ENCODE data around the gene CKS1B. TPM values are rescaled to one million over a fixed set of nuclear protein-coding genes. Genes with fewer than 3 reads are reported as not detected.
A peak's percentile ranks its signal among the peaks of the same experiment; 100 is the strongest.

CKS1B gene
- total RNA-seq, 1 donor from 2014 or later: 72.4 TPM

- no peak for TF ChIP-seq CTCF (IDR thresholded peaks at IDR 0.05; ENCODE audit: insufficient read depth, low read length, poor library complexity, severe bottlenecking)
- Histone ChIP-seq H3K36me3 (ENCODE audit: control insufficient read depth, insufficient read depth, low read length) (no peaks in the 10 kb centered on the region), H3K4me3 (ENCODE audit: low read depth, low read length) (peak overlapping the region; percentile 63), H3K27me3 (ENCODE audit: control insufficient read depth, insufficient read depth, low read length) (no peaks in the 10 kb centered on the region)
- DNase-seq (ENCODE audit: low read depth): no peak
Observed at GRCh38 chr1:154935749-154936554, 38.5 kb upstream of the CKS1B start.

GRCh38 chr1:154936555-154937084 is 37.9 kb upstream of the CKS1B start, which contains the start of gene PMVK:
TSS of gene PMVK (minus strand) at chr1:154936719. CDS start at chr1:154936685, 34 bp downstream.
- peak; percentile 54 for DNase-seq (ENCODE audit: low read depth)
- H3K27me3 ChIP-seq (ENCODE audit: control insufficient read depth, insufficient read depth, low read length): no peaks in the 10 kb centered on the region
- peak within 1 kb of the TSS; percentile 63 for H3K4me3 ChIP-seq (ENCODE audit: low read depth, low read length)
- no peaks in the 10 kb centered on the region for H3K36me3 ChIP-seq (ENCODE audit: control insufficient read depth, insufficient read depth, low read length)
- peak; percentile 34 for TF ChIP-seq CTCF (IDR thresholded peaks at IDR 0.05; ENCODE audit: insufficient read depth, low read length, poor library complexity, severe bottlenecking)

DNA sequence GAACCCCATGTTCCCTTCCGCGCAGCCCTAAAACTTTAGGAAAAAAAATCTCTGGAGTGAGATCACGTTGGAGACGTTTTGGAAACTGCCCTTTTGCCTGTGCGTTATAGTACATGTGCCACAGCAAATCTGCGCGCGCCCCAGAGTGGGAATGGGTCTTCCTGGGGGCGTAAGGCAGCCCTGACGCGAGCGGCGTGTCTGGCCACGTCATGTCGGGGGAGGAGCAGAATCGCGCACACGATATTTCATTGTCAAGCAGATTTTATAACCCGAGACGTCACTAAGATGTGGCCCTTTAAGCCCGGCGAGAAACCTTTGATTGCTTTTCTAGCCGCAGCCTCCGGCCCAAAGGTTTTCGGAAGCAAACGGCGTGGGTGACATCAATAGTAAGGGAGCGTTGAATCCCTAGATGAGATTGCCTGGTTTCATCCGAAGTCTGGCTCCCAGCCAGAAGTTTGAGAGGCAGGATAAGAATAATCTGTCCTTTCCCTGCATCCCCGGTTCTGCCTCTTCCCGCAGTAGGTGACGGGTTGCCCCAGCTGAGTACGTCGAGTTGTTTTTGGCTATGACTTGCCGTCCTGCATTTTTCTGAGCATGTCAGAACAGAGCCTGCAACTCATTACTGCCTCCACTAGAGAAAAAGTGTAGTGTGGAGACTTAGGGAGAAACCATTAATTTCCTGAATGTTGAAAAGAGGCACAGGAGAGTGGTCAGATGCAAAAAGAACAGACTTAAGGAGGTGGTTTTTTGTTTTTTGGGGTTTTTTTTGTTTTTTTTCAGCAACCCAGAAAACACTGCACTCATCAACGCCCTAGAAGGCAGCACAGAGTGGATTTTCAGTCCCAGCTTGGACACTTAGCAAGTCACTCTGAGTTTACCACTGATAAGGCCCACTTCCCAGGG is 37.1 kb upstream of the CKS1B start:
- TF ChIP-seq CTCF (IDR thresholded peaks at IDR 0.05; ENCODE audit: insufficient read depth, low read length, poor library complexity, severe bottlenecking): peak; percentile 16
- Histone ChIP-seq H3K4me3 (ENCODE audit: low read depth, low read length) (peak overlapping the region; percentile 63), H3K27me3 (ENCODE audit: control insufficient read depth, insufficient read depth, low read length) (no peaks in the 10 kb centered on the region), H3K36me3 (ENCODE audit: control insufficient read depth, insufficient read depth, low read length) (no peaks in the 10 kb centered on the region)
- peak; percentile 70 for DNase-seq (ENCODE audit: low read depth)

GRCh38 chr1:154937988-154938386 is 36.5 kb upstream of the CKS1B start:
- peak overlapping the region; percentile 63 for H3K4me3 ChIP-seq (ENCODE audit: low read depth, low read length)
- no peaks in the 10 kb centered on the region for H3K36me3 ChIP-seq (ENCODE audit: control insufficient read depth, insufficient read depth, low read length)
- TF ChIP-seq CTCF (IDR thresholded peaks at IDR 0.05; ENCODE audit: insufficient read depth, low read length, poor library complexity, severe bottlenecking): no peak
- DNase-seq (ENCODE audit: low read depth): no peak
- H3K27me3 ChIP-seq (ENCODE audit: control insufficient read depth, insufficient read depth, low read length): no peaks in the 10 kb centered on the region

DNA sequence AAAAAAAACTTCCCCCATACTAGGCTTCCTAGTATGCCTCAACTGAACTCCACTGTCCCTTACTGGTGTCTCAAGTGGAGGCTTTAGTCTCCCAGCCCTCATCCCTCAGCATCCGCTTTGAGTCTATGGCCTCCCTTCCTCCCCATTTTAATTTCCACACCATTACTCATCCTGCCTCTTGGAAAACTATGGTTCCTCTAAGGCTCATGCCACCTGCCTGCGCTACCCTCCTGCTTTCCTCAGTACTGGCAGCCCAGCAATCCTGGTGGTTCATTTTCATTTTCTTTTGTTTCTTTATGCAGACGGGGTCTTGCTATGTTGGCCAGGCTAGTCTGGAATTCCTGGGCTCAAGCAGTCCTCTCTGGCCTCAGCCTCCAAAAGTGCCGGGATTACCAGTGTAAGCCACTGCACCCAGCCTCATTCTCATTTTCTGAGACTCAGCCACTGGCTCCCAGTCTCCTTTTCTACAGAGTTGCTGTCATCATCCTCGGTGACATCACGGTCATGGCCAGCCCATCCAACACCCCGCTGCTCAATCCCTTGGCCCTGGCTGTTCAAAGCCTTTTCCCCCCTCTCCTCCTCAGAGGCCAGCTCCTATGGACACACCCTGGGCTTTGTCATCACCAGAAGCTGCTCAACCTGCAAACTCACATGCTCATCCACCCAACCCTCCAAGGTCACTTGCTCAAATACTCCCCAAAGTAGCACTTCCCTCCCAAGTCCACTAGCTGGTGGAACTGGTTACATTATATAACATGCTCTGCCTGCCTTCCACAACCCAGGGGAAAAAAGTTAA is 35.7 kb upstream of the CKS1B start:
- no peaks in the 10 kb centered on the region for H3K36me3 ChIP-seq (ENCODE audit: control insufficient read depth, insufficient read depth, low read length)
- DNase-seq (ENCODE audit: low read depth): no peak

More for the DNA sequence above, 35.7 kb upstream of the CKS1B start:
- Histone ChIP-seq H3K27me3 (ENCODE audit: control insufficient read depth, insufficient read depth, low read length) (no peaks in the 10 kb centered on the region), H3K4me3 (ENCODE audit: low read depth, low read length) (no peak overlapping the region)
- TF ChIP-seq CTCF (IDR thresholded peaks at IDR 0.05; ENCODE audit: insufficient read depth, low read length, poor library complexity, severe bottlenecking): no peak
